HG03432 (cell line): Measurements from ENCODE around the gene ABHD8.

Source experiments
- ATAC-seq: cut with Tn5 transposase; IDR thresholded peaks from one replicate; pipeline ENCODE4 v1.9.1; 2021; ENCODE audit warnings: mild to moderate bottlenecking, moderate library complexity; ENCODE audit not compliant: unreplicated experiment

ABHD8 gene

DNA sequence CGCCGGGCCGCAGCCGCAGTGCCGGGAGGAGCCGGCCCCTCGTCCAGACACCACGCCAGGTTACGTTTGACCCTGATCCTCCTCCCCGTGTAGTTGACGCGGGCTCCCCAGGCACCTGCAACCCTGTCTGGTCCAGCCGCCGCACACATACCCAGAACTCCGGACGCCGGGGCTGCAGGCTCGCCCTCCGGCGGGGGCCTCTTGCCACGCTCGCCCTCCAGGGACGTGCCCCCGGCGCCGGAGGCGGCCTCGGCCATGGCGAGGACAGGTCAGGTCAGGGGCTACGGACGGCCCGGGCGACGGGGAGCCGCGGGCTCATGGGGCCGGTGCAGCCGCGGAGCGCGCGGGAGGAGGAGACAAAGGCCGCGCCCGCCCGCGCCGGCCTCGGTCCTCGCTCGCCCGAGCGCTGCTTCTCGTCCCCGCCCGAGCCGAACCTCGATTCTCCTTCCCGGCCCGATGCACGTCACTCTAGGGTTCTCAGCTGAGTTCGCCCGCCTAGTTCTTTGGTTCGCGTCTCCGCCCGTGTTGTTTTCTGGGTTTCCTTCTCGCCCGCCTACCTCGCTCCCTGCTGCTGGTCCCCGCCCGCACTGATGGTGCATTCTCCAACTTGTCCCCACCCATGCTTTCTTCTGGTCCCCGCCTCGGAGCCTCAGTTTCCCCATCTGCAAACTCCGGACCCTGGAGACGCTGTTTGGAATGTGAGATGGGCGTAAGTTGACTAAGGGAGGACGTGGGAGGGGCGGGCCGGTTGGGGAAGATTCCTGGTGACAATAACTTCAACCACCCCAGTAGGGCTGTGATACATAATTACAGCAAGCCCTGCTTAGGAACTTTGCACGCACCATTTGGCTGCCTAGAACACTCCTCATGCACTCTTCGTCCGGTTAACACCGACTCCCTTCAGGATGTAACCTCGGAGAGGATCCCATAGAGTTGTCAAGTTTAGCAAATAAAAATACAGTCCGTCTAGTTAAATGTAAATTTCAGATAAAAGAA is 31.5 kb upstream of the ABHD8 start, which contains the start of gene ANO8:
TSS of gene ANO8 (minus strand) at position 442 of the 996 bp plus-strand sequence. CDS start at position 257, 185 bp downstream.
- peak; percentile 51 for ATAC-seq

DNA sequence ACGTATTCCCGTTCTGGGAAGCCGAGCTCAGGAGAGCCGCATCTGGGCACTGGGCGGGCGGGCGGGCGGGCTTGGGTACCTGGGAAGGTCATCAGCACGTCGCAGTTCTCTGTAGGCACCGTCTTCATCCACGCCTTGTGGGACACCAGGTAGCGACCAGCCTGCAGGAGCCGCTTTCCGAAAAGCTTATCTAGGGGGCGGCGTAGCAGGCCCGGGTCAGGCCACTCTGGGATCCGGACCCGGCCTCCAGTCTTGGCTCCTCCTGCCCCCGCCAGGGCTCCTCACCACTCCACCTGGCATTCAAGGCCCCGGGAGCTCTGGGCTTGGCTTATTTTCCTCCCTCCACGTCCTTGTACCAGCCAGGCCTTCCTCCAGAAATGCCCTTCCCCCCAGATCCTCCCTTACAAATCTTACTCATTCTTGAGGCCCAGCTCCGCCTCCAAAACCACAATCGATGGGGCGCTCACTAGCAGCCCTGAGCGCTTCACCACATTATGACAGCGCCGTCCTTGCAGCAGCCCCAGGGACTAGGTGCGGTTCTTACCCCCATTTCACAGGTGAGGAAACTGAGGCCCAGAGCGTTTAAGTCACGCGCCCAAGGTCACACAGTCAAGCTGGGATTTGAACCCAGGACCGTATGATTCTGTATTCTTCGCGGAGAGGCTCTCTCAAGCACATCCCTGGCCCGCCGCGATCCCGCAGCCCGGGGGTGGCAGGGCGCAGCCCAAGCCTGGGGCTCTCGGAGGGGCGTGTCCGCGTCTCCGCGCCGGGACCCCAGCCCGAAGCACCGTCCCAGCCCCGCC is 30.6 kb upstream of the ABHD8 start:
- no peak for ATAC-seq

DNA sequence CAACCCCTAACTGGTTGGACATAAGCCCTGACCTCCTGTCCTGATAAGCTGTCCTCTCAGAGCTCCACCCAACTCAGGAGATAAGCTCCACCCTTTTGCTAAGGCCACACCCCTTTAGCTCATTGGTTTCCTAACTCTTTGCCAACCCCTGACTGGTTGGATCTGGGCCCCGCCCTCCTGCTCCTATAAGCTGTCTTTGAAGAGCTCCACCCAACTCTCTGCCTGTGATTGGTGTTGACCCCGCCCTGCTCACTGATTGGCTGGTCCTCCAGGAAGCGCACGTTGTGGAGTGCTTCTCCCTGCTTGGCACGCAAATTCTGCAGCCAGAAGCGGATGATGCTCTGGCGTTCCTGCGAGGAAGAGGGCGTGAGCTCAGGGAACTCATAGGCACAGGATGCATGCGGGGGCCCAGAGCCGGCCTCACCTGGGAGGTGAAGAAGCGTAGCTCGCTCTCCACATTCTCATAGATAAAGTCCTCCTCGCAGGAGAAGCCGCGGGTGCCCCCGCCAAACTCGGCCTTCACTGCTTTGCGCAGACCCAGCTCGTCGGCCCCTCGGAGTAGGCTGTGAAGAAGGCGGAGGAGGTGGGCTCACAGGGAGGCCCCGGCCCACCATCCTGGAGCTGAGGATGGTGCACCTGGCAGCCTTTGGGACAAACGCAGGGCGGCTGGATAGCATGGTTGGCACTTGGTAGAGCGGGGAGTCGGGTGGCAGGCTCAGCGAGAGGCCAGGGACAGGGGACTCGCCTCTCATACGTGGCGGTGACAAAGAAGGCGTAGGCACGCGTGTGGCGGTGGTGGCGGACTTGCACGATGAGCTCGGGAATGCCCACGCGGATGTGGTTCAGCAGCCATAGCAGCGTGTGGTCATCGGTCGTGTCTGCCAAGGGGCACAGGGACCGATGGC is 29.7 kb upstream of the ABHD8 start:
- no peak for ATAC-seq

GRCh38 chr19:17332360-17332676 is 29.1 kb upstream of the ABHD8 start:
- ATAC-seq, result no peak

GRCh38 chr19:17331045-17331558 is 27.9 kb upstream of the ABHD8 start:
- no peak for ATAC-seq

DNA sequence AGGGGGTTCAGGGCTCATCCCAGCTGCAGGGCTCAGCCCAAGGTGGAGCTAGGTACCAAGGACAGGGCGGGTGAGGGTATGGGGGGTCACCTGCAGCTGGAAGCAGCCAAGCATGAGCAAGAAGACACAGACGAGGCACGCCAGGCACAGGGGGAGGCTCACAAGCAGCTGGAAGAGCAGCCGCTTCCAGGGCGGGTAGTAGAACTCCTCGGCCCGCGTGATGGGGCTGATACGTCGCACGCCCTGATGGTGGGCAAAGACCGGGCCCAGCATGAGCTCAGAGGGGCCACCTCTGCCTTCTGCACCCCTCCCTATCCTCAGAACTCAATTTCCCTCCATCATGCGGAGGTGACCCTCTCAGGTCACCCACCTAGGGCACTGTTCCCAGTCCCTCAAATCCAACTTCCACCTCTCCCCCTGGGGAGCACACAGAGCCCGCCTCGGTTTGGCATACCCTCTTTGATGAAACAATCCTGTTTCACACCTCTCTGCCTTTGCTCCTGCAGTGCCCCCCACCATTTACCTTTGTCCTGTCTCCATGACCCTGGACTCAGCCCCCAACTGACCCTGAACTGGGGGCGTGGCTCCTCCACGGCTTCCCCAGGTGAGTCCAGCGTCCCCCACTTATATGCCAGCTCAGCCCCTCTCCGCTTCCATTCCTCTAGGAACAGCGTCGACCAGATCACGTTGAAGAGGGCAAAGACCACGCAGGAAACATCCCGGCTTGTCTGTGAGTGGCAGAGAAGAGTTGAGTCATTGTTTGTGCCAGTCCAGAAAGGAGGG is 27.2 kb upstream of the ABHD8 start:
- no peak for ATAC-seq

GRCh38 chr19:17329366-17330261 is 26.4 kb upstream of the ABHD8 start:
- ATAC-seq, result no peak

DNA sequence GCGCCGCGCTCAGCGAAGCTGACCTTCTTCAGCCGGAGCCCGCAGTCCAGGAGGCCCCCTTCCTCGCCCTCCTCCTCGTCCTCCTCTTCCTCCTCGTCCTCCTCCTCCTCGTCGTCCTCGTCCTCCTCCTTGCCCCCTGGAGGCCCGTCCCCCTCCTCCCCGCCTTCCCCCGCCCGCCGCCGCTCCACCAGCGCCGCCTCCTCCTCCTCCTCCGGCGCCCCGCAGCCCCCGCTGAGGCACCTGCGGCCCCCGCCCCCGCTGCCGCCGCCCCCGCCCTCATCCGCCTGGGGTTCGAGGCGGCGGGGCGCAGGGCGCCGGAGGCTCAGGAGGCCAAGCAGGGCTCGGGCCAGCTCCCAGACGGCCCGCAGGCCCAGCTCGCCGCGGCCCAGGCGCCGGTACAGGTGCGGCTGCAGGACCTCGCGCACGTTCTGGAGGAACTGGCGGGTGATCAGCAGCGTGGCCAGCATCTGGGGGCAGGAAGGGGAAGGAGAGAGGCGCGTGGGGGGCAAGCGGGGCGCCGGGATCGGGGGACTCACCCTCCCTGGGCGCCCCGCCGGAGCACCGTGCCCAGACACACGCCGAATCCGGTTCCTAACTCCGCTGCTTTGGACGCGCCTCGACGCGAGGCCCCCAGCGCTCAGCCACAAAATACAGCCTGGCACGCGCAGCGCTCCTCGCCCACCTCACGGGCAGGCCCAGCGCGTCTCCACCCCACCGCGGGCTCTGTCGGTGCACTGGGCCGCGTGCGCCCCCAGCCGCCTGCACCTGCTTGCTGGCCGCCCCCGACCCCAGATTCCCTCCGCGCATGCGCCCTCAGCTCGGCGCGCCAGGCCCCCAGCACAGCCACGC is 25.5 kb upstream of the ABHD8 start:
- ATAC-seq, result no peak

GRCh38 chr19:17327654-17328516 is 24.7 kb upstream of the ABHD8 start:
- no peak for ATAC-seq

GRCh38 chr19:17327068-17327653 is 23.9 kb upstream of the ABHD8 start:
- ATAC-seq, result no peak

DNA sequence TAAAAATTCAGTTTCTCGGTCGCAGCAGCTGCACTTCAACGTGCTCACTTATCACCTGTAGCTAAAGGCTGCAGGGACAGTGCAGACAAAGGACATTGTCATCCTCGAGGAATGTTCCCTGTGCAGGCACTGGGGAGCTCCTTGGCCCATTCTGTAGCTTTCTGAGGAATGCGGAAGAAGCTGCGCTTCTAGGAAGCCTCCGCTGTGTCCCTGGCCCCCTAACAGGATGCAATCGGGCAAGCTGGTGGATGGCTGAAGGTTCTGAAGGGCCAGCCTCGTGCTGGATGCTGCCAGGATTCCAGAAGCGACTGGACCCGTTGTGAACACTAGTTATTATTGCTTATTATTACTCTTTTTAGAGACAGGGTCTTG is 23.4 kb upstream of the ABHD8 start:
- no peak for ATAC-seq

- ATAC-seq, result no peak
These were observed 22.8 kb upstream of the ABHD8 start for GRCh38 chr19:17325881-17326594.

- no peak for ATAC-seq
These were observed 21.9 kb upstream of the ABHD8 start for GRCh38 chr19:17325133-17325532.

GRCh38 chr19:17324357-17325114 is 21.3 kb upstream of the ABHD8 start:
- ATAC-seq, result no peak

GRCh38 chr19:17323964-17324332 is 20.7 kb upstream of the ABHD8 start:
- ATAC-seq, result no peak
